GM18867 (cell line): ENCODE measurements around the gene ATP10B.

Experiments
- ATAC-seq: cut with Tn5 transposase; IDR thresholded peaks from one replicate; pipeline ENCODE4 v1.9.1; 2021; ENCODE audit warnings: mild to moderate bottlenecking, moderate library complexity; ENCODE audit not compliant: unreplicated experiment

The ATP10B gene

DNA sequence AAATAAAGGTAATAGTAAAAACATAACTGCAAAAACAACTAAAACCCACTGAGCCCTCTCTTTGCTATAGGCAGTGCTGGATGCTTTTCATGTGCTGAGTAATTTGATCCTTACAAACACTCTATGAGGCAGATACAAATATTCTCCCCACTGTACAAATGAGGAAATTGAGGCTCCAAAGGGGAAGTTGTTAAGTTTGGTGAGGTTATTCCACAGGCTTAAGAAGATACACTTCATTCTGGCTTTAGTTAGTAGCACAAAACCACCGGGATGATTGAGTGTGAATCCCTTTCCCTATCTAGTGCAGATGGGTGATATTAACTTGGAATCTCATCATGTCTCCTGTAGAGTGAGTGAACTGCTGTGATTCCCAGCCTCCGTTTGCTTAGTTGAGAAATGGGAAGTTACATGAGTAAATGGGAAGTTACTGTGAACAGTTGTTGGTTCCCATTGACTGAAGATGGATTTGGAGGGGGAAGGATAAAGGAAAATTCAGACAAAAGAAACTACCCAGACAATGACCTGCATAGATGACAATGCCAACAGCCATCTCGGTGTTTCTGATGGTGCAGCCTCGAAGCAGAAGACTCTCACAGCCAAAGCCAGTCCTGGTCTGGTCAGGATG is 208.3 kb downstream of the ATP10B start:
- ATAC-seq, result no peak

DNA sequence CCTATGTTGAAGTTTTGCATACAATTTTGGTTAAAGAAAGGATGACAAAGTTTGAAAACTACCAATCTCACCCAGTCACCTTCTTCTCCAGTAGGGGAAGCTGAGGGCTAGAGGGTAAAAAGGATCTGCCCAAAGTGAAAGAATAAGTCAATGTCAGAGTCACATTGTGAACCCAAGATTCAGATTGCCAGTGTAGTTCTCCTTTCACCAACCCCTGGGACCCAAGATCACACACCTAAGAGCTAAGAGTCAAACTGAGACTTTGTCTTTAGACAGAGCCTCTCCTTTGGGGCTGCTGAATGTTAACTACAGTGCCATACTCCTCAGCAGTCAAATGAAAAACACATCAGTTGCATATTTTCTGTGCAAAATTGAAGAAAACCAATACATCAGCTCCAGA is 210.6 kb downstream of the ATP10B start:
- ATAC-seq, result peak; percentile 69

DNA sequence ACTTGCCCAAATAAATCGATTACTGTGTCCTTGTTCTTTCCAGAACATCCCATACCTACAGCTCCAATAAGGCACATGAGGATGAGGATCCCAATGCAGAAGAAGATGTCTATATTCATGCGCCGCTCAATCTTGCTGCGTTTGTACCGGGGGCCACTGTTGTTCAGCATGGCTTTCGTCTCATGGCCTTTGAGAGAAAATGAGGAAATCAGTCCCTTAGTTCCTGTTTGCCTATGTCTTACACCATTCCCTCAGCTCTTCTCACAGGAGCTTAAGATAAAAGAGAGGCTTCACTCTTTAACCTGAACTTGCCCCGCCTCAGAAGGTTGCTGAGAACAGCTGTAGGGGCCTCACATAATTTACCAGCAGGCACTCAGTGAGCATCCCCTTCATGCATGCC is 211.6 kb downstream of the ATP10B start:
- ATAC-seq, result no peak

DNA sequence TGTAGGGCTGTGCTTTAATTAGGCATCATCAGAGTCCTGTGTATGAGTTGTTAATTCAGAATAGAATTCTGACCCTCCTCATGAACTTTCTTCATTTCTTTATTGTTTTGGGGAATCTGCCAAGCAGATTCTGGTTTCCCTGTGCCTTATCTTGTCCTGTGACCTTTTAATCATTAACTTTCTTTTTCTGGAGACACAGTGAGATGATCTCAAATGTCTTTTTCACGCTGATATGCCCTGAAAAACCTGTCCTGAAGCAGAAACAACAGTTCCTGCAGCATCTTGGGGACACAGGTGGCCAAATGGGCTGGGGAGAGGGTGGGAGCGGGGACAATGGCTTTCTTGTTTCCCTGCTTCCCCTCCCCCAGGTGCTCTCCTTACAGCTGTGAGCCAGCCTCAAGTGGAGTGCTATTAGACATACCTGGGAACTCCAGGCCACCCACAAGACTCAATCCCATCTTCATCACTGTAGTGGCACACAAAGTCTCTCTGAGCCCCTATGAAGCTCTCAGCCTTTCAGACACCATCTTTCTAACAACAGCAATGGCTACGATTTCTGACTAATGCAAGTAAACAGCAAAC is 213.8 kb downstream of the ATP10B start:
- no peak for ATAC-seq

DNA sequence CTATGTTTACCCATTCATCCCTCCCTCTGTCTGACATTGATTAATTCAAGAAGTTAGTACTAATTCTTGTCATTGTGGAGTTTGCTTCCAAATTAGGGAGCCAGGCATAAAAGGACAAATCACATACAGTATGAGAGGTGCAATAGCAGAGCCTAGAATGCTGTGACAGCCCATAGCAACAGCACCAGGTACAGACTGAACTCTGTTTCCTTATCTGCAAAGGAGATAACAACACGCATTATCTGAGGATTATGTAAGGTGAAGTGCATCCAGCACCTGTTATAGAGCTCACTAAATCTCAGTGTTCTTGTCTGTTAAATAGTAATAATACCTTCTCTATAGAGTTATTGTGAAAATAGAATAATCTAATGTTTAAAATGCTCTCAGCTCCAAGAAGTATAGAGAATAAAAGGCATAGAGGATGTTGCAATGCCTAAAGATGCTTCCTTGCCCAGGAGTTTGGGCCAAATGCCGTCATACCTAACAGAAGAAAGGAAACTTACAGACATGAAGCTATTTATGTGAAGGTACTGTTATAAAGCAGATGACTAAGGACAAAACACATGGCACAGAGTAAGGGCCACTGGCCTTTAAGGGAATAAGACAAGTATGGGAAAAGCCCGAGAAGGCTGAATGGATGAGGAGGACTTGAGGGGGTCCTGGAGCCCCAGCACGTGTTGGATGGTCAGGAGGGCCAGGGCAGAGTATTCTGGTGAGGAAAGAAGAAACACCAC is 214.5 kb downstream of the ATP10B start:
- no peak for ATAC-seq

DNA sequence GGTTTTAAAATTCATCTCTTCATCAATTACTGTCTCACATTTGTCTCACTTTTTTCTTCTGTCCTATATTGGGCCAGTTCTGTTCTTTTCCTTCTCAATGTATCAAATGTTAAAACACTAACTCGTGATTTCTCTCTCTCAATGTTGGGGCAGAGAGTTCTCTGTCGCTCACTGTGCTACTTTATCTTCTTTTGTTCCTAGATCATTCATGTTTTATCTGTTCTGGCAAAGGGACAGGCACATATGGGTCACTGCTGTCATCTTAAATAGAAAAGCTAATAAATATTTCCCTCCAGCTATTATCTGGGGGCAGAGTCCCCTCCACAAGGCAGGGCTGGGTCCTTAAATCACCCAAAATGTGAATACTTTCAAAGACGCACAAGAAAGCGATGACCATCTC is 216.3 kb downstream of the ATP10B start:
- no peak for ATAC-seq

- no peak for ATAC-seq
These were observed 217.0 kb downstream of the ATP10B start for GRCh38 chr5:160635046-160635445.

- no peak for ATAC-seq
These were observed 223.0 kb downstream of the ATP10B start for GRCh38 chr5:160629003-160629402.

GRCh38 chr5:160628619-160628968 is 223.4 kb downstream of the ATP10B start:
- ATAC-seq, result no peak

GRCh38 chr5:160627921-160628618 is 223.9 kb downstream of the ATP10B start:
- ATAC-seq, result no peak

GRCh38 chr5:160626322-160626721 is 225.7 kb downstream of the ATP10B start:
- ATAC-seq, result no peak

DNA sequence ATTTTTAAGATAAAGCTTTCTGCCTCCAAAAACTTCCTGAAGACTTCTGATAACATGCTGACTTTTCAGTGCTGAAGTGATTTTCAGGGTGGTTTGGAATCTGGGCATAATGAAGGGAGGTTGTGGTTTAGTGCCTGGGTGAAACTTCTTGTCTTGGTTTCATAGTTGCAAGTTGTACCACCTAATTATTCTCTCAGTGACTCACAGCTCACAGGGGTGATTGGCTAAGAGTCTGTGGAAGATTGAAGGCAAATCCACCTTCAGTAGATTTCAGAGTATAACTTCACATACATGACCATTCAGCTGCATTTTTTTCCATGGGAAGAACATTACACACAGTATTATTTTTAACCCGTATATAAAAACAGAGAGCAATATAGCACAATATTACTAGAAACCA is 230.5 kb downstream of the ATP10B start:
- ATAC-seq, result no peak

GRCh38 chr5:160620401-160620800 is 231.6 kb downstream of the ATP10B start:
- no peak for ATAC-seq

GRCh38 chr5:160619381-160619780 is 232.6 kb downstream of the ATP10B start:
- no peak for ATAC-seq

- ATAC-seq, result no peak
These were observed 233.7 kb downstream of the ATP10B start for GRCh38 chr5:160618286-160618685.

GRCh38 chr5:160616712-160617497 is 235.1 kb downstream of the ATP10B start:
- no peak for ATAC-seq

DNA sequence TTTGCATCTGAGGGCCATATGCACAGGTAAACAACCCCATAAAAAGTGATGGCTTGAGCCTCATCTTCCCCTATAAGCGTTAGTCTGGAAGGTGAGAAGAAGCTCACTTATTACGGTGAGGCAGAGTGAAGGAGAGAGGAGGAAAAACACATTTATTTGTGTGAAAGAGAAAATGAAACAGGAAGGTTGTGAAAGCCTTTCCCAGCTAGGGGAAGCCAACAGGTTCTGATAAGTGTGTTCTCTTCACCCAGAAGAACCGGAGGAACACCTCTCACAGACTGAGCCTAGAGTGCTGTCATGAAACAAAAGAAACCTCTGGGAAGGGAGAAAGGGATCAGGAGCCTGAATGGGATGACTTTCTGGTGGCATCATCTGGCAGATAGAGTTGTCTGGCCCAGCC is 237.9 kb downstream of the ATP10B start:
- peak; percentile 62 for ATAC-seq

GRCh38 chr5:160605266-160605665 is 246.7 kb downstream of the ATP10B start:
- ATAC-seq, result peak; percentile 88

- ATAC-seq, result no peak
These were observed 247.5 kb downstream of the ATP10B start for GRCh38 chr5:160604484-160604883.

GRCh38 chr5:160602744-160603143 is 249.3 kb downstream of the ATP10B start:
- no peak for ATAC-seq

GRCh38 chr5:160601046-160601445 is 251.0 kb downstream of the ATP10B start:
- no peak for ATAC-seq
